HepG2 (cell line): ENCODE results near the gene CHMP4B. TPM values are rescaled to one million over a fixed set of nuclear protein-coding genes. Genes with fewer than 3 reads are reported as not detected.

ENCODE experiments used
- ARID2 ChIP-seq: sonication (generic); formaldehyde crosslinking; IDR thresholded peaks from 2 replicates; pipeline ENCODE4 v1.8.1; 2022; ENCODE audit warnings: mild to moderate bottlenecking, missing genetic modification reagents, borderline replicate concordance
- DDIT3 ChIP-seq: sonication (generic); formaldehyde crosslinking; IDR thresholded peaks from 2 replicates; pipeline ENCODE4 v1.4.0; 2020; ENCODE audit warnings: mild to moderate bottlenecking, missing genetic modification reagents
- HCFC1 ChIP-seq: fragments of 150-350 bp; IDR thresholded peaks from 2 replicates; pipeline ENCODE4 v1.6.1; 2014; ENCODE audit warnings: low read depth, low read length
- PAWR ChIP-seq: sonication (generic); formaldehyde crosslinking; IDR thresholded peaks from 2 replicates; pipeline ENCODE4 v1.4.0; 2020; ENCODE audit warnings: missing genetic modification reagents, mild to moderate bottlenecking, borderline replicate concordance
- PTBP1 ChIP-seq: fragments of 200-400 bp; formaldehyde crosslinking; IDR thresholded peaks from 2 replicates; pipeline ENCODE4 v1.6.1; 2018; ENCODE audit warnings: low read length, low read depth; ENCODE audit not compliant: poor library complexity, severe bottlenecking
- RAD51 ChIP-seq: fragments of 450-650 bp; IDR thresholded peaks from 2 replicates; pipeline ENCODE4 v1.6.1; 2016; ENCODE audit warnings: borderline replicate concordance
- REXO4 ChIP-seq: sonication (generic); formaldehyde crosslinking; IDR thresholded peaks from 2 replicates; pipeline ENCODE4 v1.8.0; 2022; ENCODE audit warnings: missing genetic modification reagents, mild to moderate bottlenecking, borderline replicate concordance
- RFXAP ChIP-seq: sonication (generic); formaldehyde crosslinking; IDR thresholded peaks from 2 replicates; pipeline ENCODE4 v1.4.0; 2020; ENCODE audit warnings: missing genetic modification reagents, borderline replicate concordance
- SALL1 ChIP-seq: sonication (generic); formaldehyde crosslinking; IDR thresholded peaks from 2 replicates; pipeline ENCODE4 v1.8.0; 2022; ENCODE audit warnings: mild to moderate bottlenecking, missing genetic modification reagents
- SCMH1 ChIP-seq: sonication (generic); formaldehyde crosslinking; IDR thresholded peaks from 2 replicates; pipeline ENCODE4 v1.9.0; 2021; ENCODE audit warnings: missing genetic modification reagents, mild to moderate bottlenecking, borderline replicate concordance
- SMAD1 ChIP-seq: sonication (generic); formaldehyde crosslinking; IDR thresholded peaks from 2 replicates; pipeline ENCODE4 v1.4.0; 2020; ENCODE audit warnings: missing genetic modification reagents, low read depth, mild to moderate bottlenecking, borderline replicate concordance
- TARDBP ChIP-seq: sonication (generic); formaldehyde crosslinking; IDR thresholded peaks from 2 replicates; pipeline ENCODE4 v1.8.0; 2022; ENCODE audit warnings: mild to moderate bottlenecking, missing genetic modification reagents
- ZNF282 ChIP-seq: fragments of 450-650 bp; IDR thresholded peaks from 2 replicates; pipeline ENCODE4 v1.6.1; 2018; ENCODE audit not compliant: partially characterized antibody
- ZNF333 ChIP-seq: sonication (generic); formaldehyde crosslinking; IDR thresholded peaks from 2 replicates; pipeline ENCODE4 v1.4.0; 2020; ENCODE audit warnings: mild to moderate bottlenecking, missing genetic modification reagents, borderline replicate concordance
- ZNF512B ChIP-seq: sonication (generic); formaldehyde crosslinking; IDR thresholded peaks from 2 replicates; pipeline ENCODE4 v1.5.1; 2020; ENCODE audit warnings: missing genetic modification reagents, mild to moderate bottlenecking, borderline replicate concordance
- ZNF556 ChIP-seq: sonication (generic); formaldehyde crosslinking; IDR thresholded peaks from 2 replicates; pipeline ENCODE4 v1.4.0; 2020; ENCODE audit warnings: mild to moderate bottlenecking, missing genetic modification reagents, borderline replicate concordance
- ZNF644 ChIP-seq: IDR thresholded peaks from 2 replicates; pipeline ENCODE4 v1.6.1; 2016; ENCODE audit warnings: low read depth
- ZNF816 ChIP-seq: sonication (generic); formaldehyde crosslinking; IDR thresholded peaks from 2 replicates; pipeline ENCODE4 v1.8.0; 2022; ENCODE audit warnings: missing genetic modification reagents, mild to moderate bottlenecking, borderline replicate concordance
- ZSCAN29 ChIP-seq: sonication (generic); formaldehyde crosslinking; conservative IDR thresholded peaks from 2 replicates; pipeline ENCODE4 v1.4.0; 2020; ENCODE audit warnings: mild to moderate bottlenecking, missing genetic modification reagents
- polyA plus RNA-seq, 8 experiments: library from polyadenylated mRNA; depleted of rRNA in 3 of 8; stranded (reverse) in 7 of 8; unstranded in 1 of 8; fragments of >200 nt; fragmentation: Illumina TruSeq in 4 of 8; extraction: Trizol in 4 of 8; gene quantifications; 2 replicates each; pipeline versions ENCODE4 v1.2.1 to v1.2.3, GENCODE V29; 2011 to 2016; ENCODE audit warnings: low read depth in 4 of 8, missing spikeins in 1 of 8, mixed read lengths in 1 of 8; ENCODE audit not compliant: insufficient read depth in 1 of 8
- total RNA-seq, 5 experiments: library from RNA; depleted of rRNA; stranded (reverse); fragments of >200 nt; fragmentation: Illumina TruSeq; extraction: Trizol; gene quantifications; 2 replicates each; pipeline ENCODE4 v1.2.3, GENCODE V29; 2016; ENCODE audit warnings: low read depth in 1 of 5
- TF ChIP-seq, protein P1 (sequence below): sonication (generic); formaldehyde crosslinking; IDR thresholded peaks from 2 replicates; pipeline ENCODE4 v1.5.1; 2020; ENCODE audit warnings: mild to moderate bottlenecking, missing genetic modification reagents, borderline replicate concordance
- TF ChIP-seq, protein P2 (sequence below): conservative IDR thresholded peaks from 2 replicates; pipeline ENCODE4 v1.6.1; 2018; ENCODE audit warnings: missing genetic modification reagents
- TF ChIP-seq, protein P3 (sequence below): sonication (generic); formaldehyde crosslinking; IDR thresholded peaks from 2 replicates; pipeline ENCODE4 v1.5.0; 2020; ENCODE audit warnings: mild to moderate bottlenecking, missing genetic modification reagents

The CHMP4B gene
- total and polyA plus RNA-seq, 2 of the 13 experiments (the other 11 are each of a cell fraction or from before 2014, with no cell fraction given) = 40.1 to 45.6 TPM

GRCh38 chr20:33791959-33792597 is 19.1 kb upstream of the CHMP4B start (continued):
- TF ChIP-seq, protein P1, sequence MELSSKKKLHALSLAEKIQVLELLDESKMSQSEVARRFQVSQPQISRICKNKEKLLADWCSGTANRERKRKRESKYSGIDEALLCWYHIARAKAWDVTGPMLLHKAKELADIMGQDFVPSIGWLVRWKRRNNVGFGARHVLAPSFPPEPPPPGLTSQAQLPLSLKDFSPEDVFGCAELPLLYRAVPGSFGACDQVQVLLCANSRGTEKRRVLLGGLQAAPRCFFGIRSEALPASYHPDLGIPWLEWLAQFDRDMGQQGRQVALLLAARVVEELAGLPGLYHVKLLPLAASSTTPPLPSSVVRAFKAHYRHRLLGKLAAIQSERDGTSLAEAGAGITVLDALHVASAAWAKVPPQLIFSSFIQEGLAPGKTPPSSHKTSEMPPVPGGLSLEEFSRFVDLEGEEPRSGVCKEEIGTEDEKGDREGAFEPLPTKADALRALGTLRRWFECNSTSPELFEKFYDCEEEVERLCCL (CRISPR knock-in tag) = no peak
- TF ChIP-seq ZNF556 (no peak), RFXAP (CRISPR knock-in tag) (no peak), ARID2 (CRISPR knock-in tag) (no peak), RAD51 (no peak), SALL1 (CRISPR knock-in tag) (peak; percentile 78), SMAD1 (CRISPR knock-in tag) (no peak), REXO4 (CRISPR knock-in tag) (no peak), ZNF333 (CRISPR knock-in tag) (no peak), TARDBP (CRISPR knock-in tag) (0 out of 2 replicates have a peak, but pooled peaks have one; percentile 13), SCMH1 (CRISPR knock-in tag) (no peak), PTBP1 (no peak), ZNF512B (CRISPR knock-in tag) (no peak), HCFC1 (no peak), ZNF282 (no peak), ZNF644 (CRISPR knock-in tag) (no peak), DDIT3 (CRISPR knock-in tag) (no peak), PAWR (CRISPR knock-in tag) (no peak), ZNF816 (no peak), ZSCAN29 (CRISPR knock-in tag) (no peak)
- TF ChIP-seq, protein P2, sequence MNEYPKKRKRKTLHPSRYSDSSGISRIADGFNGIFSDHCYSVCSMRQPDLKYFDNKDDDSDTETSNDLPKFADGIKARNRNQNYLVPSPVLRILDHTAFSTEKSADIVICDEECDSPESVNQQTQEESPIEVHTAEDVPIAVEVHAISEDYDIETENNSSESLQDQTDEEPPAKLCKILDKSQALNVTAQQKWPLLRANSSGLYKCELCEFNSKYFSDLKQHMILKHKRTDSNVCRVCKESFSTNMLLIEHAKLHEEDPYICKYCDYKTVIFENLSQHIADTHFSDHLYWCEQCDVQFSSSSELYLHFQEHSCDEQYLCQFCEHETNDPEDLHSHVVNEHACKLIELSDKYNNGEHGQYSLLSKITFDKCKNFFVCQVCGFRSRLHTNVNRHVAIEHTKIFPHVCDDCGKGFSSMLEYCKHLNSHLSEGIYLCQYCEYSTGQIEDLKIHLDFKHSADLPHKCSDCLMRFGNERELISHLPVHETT (CRISPR knock-in tag) = no peak
- TF ChIP-seq, protein P3, sequence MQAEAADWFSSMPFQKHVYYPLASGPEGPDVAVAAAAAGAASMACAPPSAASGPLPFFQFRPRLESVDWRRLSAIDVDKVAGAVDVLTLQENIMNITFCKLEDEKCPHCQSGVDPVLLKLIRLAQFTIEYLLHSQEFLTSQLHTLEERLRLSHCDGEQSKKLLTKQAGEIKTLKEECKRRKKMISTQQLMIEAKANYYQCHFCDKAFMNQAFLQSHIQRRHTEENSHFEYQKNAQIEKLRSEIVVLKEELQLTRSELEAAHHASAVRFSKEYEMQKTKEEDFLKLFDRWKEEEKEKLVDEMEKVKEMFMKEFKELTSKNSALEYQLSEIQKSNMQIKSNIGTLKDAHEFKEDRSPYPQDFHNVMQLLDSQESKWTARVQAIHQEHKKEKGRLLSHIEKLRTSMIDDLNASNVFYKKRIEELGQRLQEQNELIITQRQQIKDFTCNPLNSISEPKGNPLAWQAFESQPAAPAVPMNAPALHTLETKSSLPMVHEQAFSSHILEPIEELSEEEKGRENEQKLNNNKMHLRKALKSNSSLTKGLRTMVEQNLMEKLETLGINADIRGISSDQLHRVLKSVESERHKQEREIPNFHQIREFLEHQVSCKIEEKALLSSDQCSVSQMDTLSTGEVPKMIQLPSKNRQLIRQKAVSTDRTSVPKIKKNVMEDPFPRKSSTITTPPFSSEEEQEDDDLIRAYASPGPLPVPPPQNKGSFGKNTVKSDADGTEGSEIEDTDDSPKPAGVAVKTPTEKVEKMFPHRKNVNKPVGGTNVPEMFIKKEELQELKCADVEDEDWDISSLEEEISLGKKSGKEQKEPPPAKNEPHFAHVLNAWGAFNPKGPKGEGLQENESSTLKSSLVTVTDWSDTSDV (CRISPR knock-in tag) = peak; percentile 48; the same call in 1 of the 2 replicates
